ENCODE results near the gene ZBTB16.

The ZBTB16 gene

GRCh38 chr11:114151631-114152030 lies 92.1 kb downstream of the ZBTB16 start:
- no peak for DNase-seq

- no peak for DNase-seq
These were observed 92.7 kb downstream of the ZBTB16 start for GRCh38 chr11:114152162-114152561.

GRCh38 chr11:114152785-114153184 lies 93.3 kb downstream of the ZBTB16 start:
- DNase-seq = peak in 1 of 58 donors; percentile 29

GRCh38 chr11:114153224-114153623 lies 93.7 kb downstream of the ZBTB16 start:
- DNase-seq = no peak

- no peak for DNase-seq
These were observed 94.9 kb downstream of the ZBTB16 start for GRCh38 chr11:114154271-114155047.

GRCh38 chr11:114155116-114155515 lies 95.6 kb downstream of the ZBTB16 start:
- DNase-seq = peak in 1 of 58 donors; percentile 36

- no peak for DNase-seq
These were observed 96.6 kb downstream of the ZBTB16 start for GRCh38 chr11:114156131-114156581.

GRCh38 chr11:114156782-114157181 lies 97.3 kb downstream of the ZBTB16 start:
- no peak for DNase-seq

GRCh38 chr11:114157476-114158050 lies 98.1 kb downstream of the ZBTB16 start:
- no peak for DNase-seq

- DNase-seq = peak in 1 of 58 donors; percentile 33
These were observed 98.9 kb downstream of the ZBTB16 start for GRCh38 chr11:114158421-114158820.

GRCh38 chr11:114158886-114159285 lies 99.4 kb downstream of the ZBTB16 start:
- DNase-seq = peak in 3 of 58 donors; percentile 17 to 29 (median 23)

GRCh38 chr11:114159320-114159719 lies 99.8 kb downstream of the ZBTB16 start:
- DNase-seq = no peak

- DNase-seq = peak in 57 of 58 donors; percentile 34 to 98 (median 83)
These were observed 100.5 kb downstream of the ZBTB16 start for GRCh38 chr11:114159802-114160632.

- DNase-seq = no peak
These were observed 101.4 kb downstream of the ZBTB16 start for GRCh38 chr11:114160894-114161293.

GRCh38 chr11:114161486-114162250 lies 102.2 kb downstream of the ZBTB16 start:
- DNase-seq = no peak

GRCh38 chr11:114162719-114163123 lies 103.2 kb downstream of the ZBTB16 start:
- DNase-seq = peak; percentile 52 to 98 (median 88)

GRCh38 chr11:114163229-114163631 lies 103.7 kb downstream of the ZBTB16 start:
- peak in 4 of 58 donors; percentile 54 to 71 (median 66) for DNase-seq

GRCh38 chr11:114163830-114164401 lies 104.4 kb downstream of the ZBTB16 start:
- DNase-seq = peak in 34 of 58 donors; percentile 27 to 86 (median 51)

- DNase-seq = no peak
These were observed 105.0 kb downstream of the ZBTB16 start for GRCh38 chr11:114164546-114164945.

Measured in anterior cingulate cortex (tissue), 58 donors.